ENCODE results near the gene KRTAP2-3. TPM values are rescaled to one million over a fixed set of nuclear protein-coding genes. Genes with fewer than 3 reads are reported as not detected.
"Not testable (repeated sequence)": the region's sequence is repeated elsewhere in the genome, so short reads cannot be mapped to it uniquely, and the experiment has no call there.

KRTAP2-3 gene
- total RNA-seq, 1 donor from 2014 or later: not detected

- H3K9me3 Mint-ChIP-seq; intact Hi-C loops (cut with micrococcal nuclease); DNase-seq (ENCODE audit: low spot score); H3K27me3 Mint-ChIP-seq (ENCODE audit: low read depth); H3K36me3 Mint-ChIP-seq (ENCODE audit: low read depth); H3K4me1 Mint-ChIP-seq (ENCODE audit: low read depth); H3K27ac Mint-ChIP-seq; H3K4me3 Mint-ChIP-seq (ENCODE audit: low read depth): not testable (repeated sequence)
These were observed 18.9 kb downstream of the KRTAP2-3 start, which contains the start of gene KRTAP1-1 for GRCh38 chr17:41040783-41041571. TSS of gene KRTAP1-1 (minus strand) at chr17:41041450. CDS start at chr17:41041397, 53 bp downstream.

- DNase-seq (ENCODE audit: low spot score): no peak
- Mint-ChIP-seq H3K27ac (no peak overlapping the region), H3K4me3 (ENCODE audit: low read depth) (no peak overlapping the region), H3K27me3 (ENCODE audit: low read depth) (peaks cover 6% of the 10 kb centered on the region), H3K36me3 (ENCODE audit: low read depth) (no peaks in the 10 kb centered on the region), H3K4me1 (ENCODE audit: low read depth) (no peaks in the 10 kb centered on the region), H3K9me3 (no peaks in the 10 kb centered on the region)
- intact Hi-C loops (cut with micrococcal nuclease): no loop called here
These were observed 22.0 kb downstream of the KRTAP2-3 start for GRCh38 chr17:41037853-41038350.

- DNase-seq (ENCODE audit: low spot score); H3K9me3 Mint-ChIP-seq; H3K4me1 Mint-ChIP-seq (ENCODE audit: low read depth); H3K36me3 Mint-ChIP-seq (ENCODE audit: low read depth); H3K4me3 Mint-ChIP-seq (ENCODE audit: low read depth); H3K27ac Mint-ChIP-seq; intact Hi-C loops (cut with micrococcal nuclease): not testable (repeated sequence)
- H3K27me3 Mint-ChIP-seq (ENCODE audit: low read depth): peaks cover 14% of the 10 kb centered on the region
These were observed 25.5 kb downstream of the KRTAP2-3 start, which contains the start of gene KRTAP1-3 for GRCh38 chr17:41034346-41034935. TSS of gene KRTAP1-3 (minus strand) at chr17:41034874. CDS start at chr17:41034821, 53 bp downstream.

GRCh38 chr17:41029633-41030245 lies 30.2 kb downstream of the KRTAP2-3 start, which contains the start of gene KRTAP1-4:
TSS of gene KRTAP1-4 (minus strand) at chr17:41030195. CDS start at chr17:41030078, 117 bp downstream.
- intact Hi-C loops (cut with micrococcal nuclease): no loop called here
- Mint-ChIP-seq H3K36me3 (ENCODE audit: low read depth) (no peaks in the 10 kb centered on the region), H3K27me3 (ENCODE audit: low read depth) (peaks cover 11% of the 10 kb centered on the region), H3K9me3 (no peaks in the 10 kb centered on the region), H3K27ac (no peak within 1 kb of the TSS), H3K4me3 (ENCODE audit: low read depth) (no peak within 1 kb of the TSS), H3K4me1 (ENCODE audit: low read depth) (no peaks in the 10 kb centered on the region)
- no peak for DNase-seq (ENCODE audit: low spot score)

- Mint-ChIP-seq H3K36me3 (ENCODE audit: low read depth) (no peaks in the 10 kb centered on the region), H3K9me3 (no peaks in the 10 kb centered on the region), H3K4me1 (ENCODE audit: low read depth) (no peaks in the 10 kb centered on the region), H3K27me3 (ENCODE audit: low read depth) (peaks cover 15% of the 10 kb centered on the region), H3K27ac (no peak within 1 kb of the TSS), H3K4me3 (ENCODE audit: low read depth) (no peak within 1 kb of the TSS)
- intact Hi-C loops (cut with micrococcal nuclease): no loop called here
- no peak for DNase-seq (ENCODE audit: low spot score)
These were observed 33.0 kb downstream of the KRTAP2-3 start, which contains the start of gene KRTAP1-5 for GRCh38 chr17:41026715-41027471. TSS of gene KRTAP1-5 (minus strand) at chr17:41027208. CDS start at chr17:41027155, 53 bp downstream.

- intact Hi-C loops (cut with micrococcal nuclease): no loop called here
- H3K9me3 Mint-ChIP-seq: no peaks in the 10 kb centered on the region
- H3K4me1 Mint-ChIP-seq (ENCODE audit: low read depth): no peaks in the 10 kb centered on the region
- peaks cover 8% of the 10 kb centered on the region for H3K27me3 Mint-ChIP-seq (ENCODE audit: low read depth)
- no peaks in the 10 kb centered on the region for H3K36me3 Mint-ChIP-seq (ENCODE audit: low read depth)
- no peak overlapping the region for H3K4me3 Mint-ChIP-seq (ENCODE audit: low read depth)
- DNase-seq (ENCODE audit: low spot score): no peak
- no peak overlapping the region for H3K27ac Mint-ChIP-seq
These were observed 35.2 kb downstream of the KRTAP2-3 start for GRCh38 chr17:41024697-41025096.

GRCh38 chr17:41020336-41020735 lies 39.6 kb downstream of the KRTAP2-3 start:
- H3K4me3 Mint-ChIP-seq (ENCODE audit: low read depth): no peak overlapping the region
- intact Hi-C loops (cut with micrococcal nuclease): no loop called here
- no peak overlapping the region for H3K27ac Mint-ChIP-seq
- no peaks in the 10 kb centered on the region for H3K9me3 Mint-ChIP-seq
- H3K36me3 Mint-ChIP-seq (ENCODE audit: low read depth): no peaks in the 10 kb centered on the region
- DNase-seq (ENCODE audit: low spot score): no peak
- peaks cover 10% of the 10 kb centered on the region for H3K27me3 Mint-ChIP-seq (ENCODE audit: low read depth)
- H3K4me1 Mint-ChIP-seq (ENCODE audit: low read depth): no peaks in the 10 kb centered on the region

- no peak overlapping the region for H3K4me3 Mint-ChIP-seq (ENCODE audit: low read depth)
- H3K4me1 Mint-ChIP-seq (ENCODE audit: low read depth): no peaks in the 10 kb centered on the region
- no peak overlapping the region for H3K27ac Mint-ChIP-seq
- intact Hi-C loops (cut with micrococcal nuclease): no loop called here
- no peak for DNase-seq (ENCODE audit: low spot score)
- H3K9me3 Mint-ChIP-seq: no peaks in the 10 kb centered on the region
- peaks cover 10% of the 10 kb centered on the region for H3K27me3 Mint-ChIP-seq (ENCODE audit: low read depth)
- H3K36me3 Mint-ChIP-seq (ENCODE audit: low read depth): no peaks in the 10 kb centered on the region
These were observed 40.5 kb downstream of the KRTAP2-3 start for GRCh38 chr17:41019415-41019814.

GRCh38 chr17:41018541-41018940 lies 41.4 kb downstream of the KRTAP2-3 start:
- intact Hi-C loops (cut with micrococcal nuclease): no loop called here
- H3K36me3 Mint-ChIP-seq (ENCODE audit: low read depth): no peaks in the 10 kb centered on the region
- H3K27me3 Mint-ChIP-seq (ENCODE audit: low read depth): peaks cover 10% of the 10 kb centered on the region
- H3K4me1 Mint-ChIP-seq (ENCODE audit: low read depth): no peaks in the 10 kb centered on the region
- no peak for DNase-seq (ENCODE audit: low spot score)
- no peak overlapping the region for H3K4me3 Mint-ChIP-seq (ENCODE audit: low read depth)
- H3K9me3 Mint-ChIP-seq: no peaks in the 10 kb centered on the region
- no peak overlapping the region for H3K27ac Mint-ChIP-seq

GRCh38 chr17:41016578-41017215 lies 43.2 kb downstream of the KRTAP2-3 start:
- H3K4me3 Mint-ChIP-seq (ENCODE audit: low read depth): no peak overlapping the region
- no peaks in the 10 kb centered on the region for H3K4me1 Mint-ChIP-seq (ENCODE audit: low read depth)
- no peak overlapping the region for H3K27ac Mint-ChIP-seq
- intact Hi-C loops (cut with micrococcal nuclease): no loop called here
- no peaks in the 10 kb centered on the region for H3K36me3 Mint-ChIP-seq (ENCODE audit: low read depth)
- H3K9me3 Mint-ChIP-seq: no peaks in the 10 kb centered on the region
- H3K27me3 Mint-ChIP-seq (ENCODE audit: low read depth): peaks cover 12% of the 10 kb centered on the region
- DNase-seq (ENCODE audit: low spot score): no peak

GRCh38 chr17:41015454-41015853 lies 44.5 kb downstream of the KRTAP2-3 start:
- intact Hi-C loops (cut with micrococcal nuclease): no loop called here
- no peaks in the 10 kb centered on the region for H3K4me1 Mint-ChIP-seq (ENCODE audit: low read depth)
- H3K27me3 Mint-ChIP-seq (ENCODE audit: low read depth): peaks cover 16% of the 10 kb centered on the region
- no peak overlapping the region for H3K4me3 Mint-ChIP-seq (ENCODE audit: low read depth)
- H3K9me3 Mint-ChIP-seq: no peaks in the 10 kb centered on the region
- no peak overlapping the region for H3K27ac Mint-ChIP-seq
- no peaks in the 10 kb centered on the region for H3K36me3 Mint-ChIP-seq (ENCODE audit: low read depth)
- DNase-seq (ENCODE audit: low spot score): no peak

- H3K27me3 Mint-ChIP-seq (ENCODE audit: low read depth): peaks cover 18% of the 10 kb centered on the region
- H3K4me1 Mint-ChIP-seq (ENCODE audit: low read depth): no peaks in the 10 kb centered on the region
- no peak overlapping the region for H3K27ac Mint-ChIP-seq
- no peaks in the 10 kb centered on the region for H3K36me3 Mint-ChIP-seq (ENCODE audit: low read depth)
- no peak for DNase-seq (ENCODE audit: low spot score)
- no peak overlapping the region for H3K4me3 Mint-ChIP-seq (ENCODE audit: low read depth)
- intact Hi-C loops (cut with micrococcal nuclease): no loop called here
- no peaks in the 10 kb centered on the region for H3K9me3 Mint-ChIP-seq
These were observed 46.3 kb downstream of the KRTAP2-3 start for GRCh38 chr17:41013606-41014005.

All from activated T-helper 2 cell treated with anti-CD3 and anti-CD28 coated beads, Interferon-gamma antibody, Interleukin-2, Interleukin-4, amounts not matched to agents 10 μg/mL and 5 μg/mL and 100 μg/mL, durations not matched to agents 14 hours and 24 hours and 36 hours (primary cell).